ENCODE data around the gene CRYBG2. TPM values are rescaled to one million over a fixed set of nuclear protein-coding genes. Genes with fewer than 3 reads are reported as not detected.
A peak's percentile ranks its signal among the peaks of the same experiment; 100 is the strongest.

The CRYBG2 gene
- total and polyA plus RNA-seq, 2 of the 13 experiments (the other 11 are each of a cell fraction or from before 2014, with no cell fraction given): 1.3 to 2.9 TPM

GRCh38 chr1:26358411-26359384 is 4.8 kb upstream of the CRYBG2 start (continued):
- TF ChIP-seq BRF2 (CRISPR knock-in tag; IDR thresholded peaks at IDR 0.05) (no peak), KAT2B (IDR thresholded peaks at IDR 0.05; ENCODE audit: borderline replicate concordance, low read depth, low read length) (no peak), ZNF510 (CRISPR knock-in tag; IDR thresholded peaks at IDR 0.05; ENCODE audit: low read depth) (no peak), MAFK (conservative IDR thresholded peaks at IDR 0.05 in 1 of 2, IDR thresholded peaks at IDR 0.05 in 1 of 2; ENCODE audit: low read length in 2 of 2) (no peak), WIZ (CRISPR knock-in tag; IDR thresholded peaks at IDR 0.05) (no peak), SP1 (IDR thresholded peaks at IDR 0.05) (no peak), SP1 (CRISPR knock-in tag; IDR thresholded peaks at IDR 0.05) (no peak), U2AF1 (optimal IDR thresholded peaks at IDR 0.05; ENCODE audit: low read depth, low read length) (no peak), ARID2 (CRISPR knock-in tag; IDR thresholded peaks at IDR 0.05; ENCODE audit: borderline replicate concordance) (0 out of 2 replicates have a peak, but pooled peaks have one; percentile 62), TFE3 (CRISPR knock-in tag; IDR thresholded peaks at IDR 0.05) (no peak), RBM39 (IDR thresholded peaks at IDR 0.05; ENCODE audit: low read depth, low read length, poor library complexity, severe bottlenecking) (no peak), MAFG (CRISPR knock-in tag; IDR thresholded peaks at IDR 0.05) (no peak), ZNF501 (CRISPR knock-in tag; IDR thresholded peaks at IDR 0.05) (0 out of 2 replicates have a peak, but pooled peaks have one; percentile 24), ZNF101 (CRISPR knock-in tag; IDR thresholded peaks at IDR 0.05; ENCODE audit: borderline replicate concordance, low read depth) (no peak), FOXC1 (CRISPR knock-in tag; IDR thresholded peaks at IDR 0.05; ENCODE audit: borderline replicate concordance) (no peak), HOXA5 (CRISPR knock-in tag; IDR thresholded peaks at IDR 0.05) (no peak), ZNF550 (CRISPR knock-in tag; IDR thresholded peaks at IDR 0.05; ENCODE audit: borderline replicate concordance) (no peak), AKNA (CRISPR knock-in tag; IDR thresholded peaks at IDR 0.05; ENCODE audit: borderline replicate concordance) (no peak), ZNF383 (CRISPR knock-in tag; IDR thresholded peaks at IDR 0.05; ENCODE audit: borderline replicate concordance) (no peak)
